HEK293 (cell line): ENCODE measurements around the gene PIF1.

Source experiments
- CTCF ChIA-PET: fragments of 350-600 bp; formaldehyde crosslinking; extraction: SDS; loops from one replicate; lab custom pipeline; 2021; ENCODE audit warnings: antibody characterized with exemption; lab: Yijun Ruan, JAX
- POLR2A ChIA-PET: fragments of 300-600 bp; formaldehyde crosslinking; extraction: SDS; loops from one replicate; lab custom pipeline; 2020; ENCODE audit warnings: antibody characterized with exemption, inconsistent platforms; lab: Yijun Ruan, JAX
- H3K27ac ChIP-seq: fragments of 200-500 bp; sonication (Bioruptor generic); 2 replicates; pipeline ENCODE4 v1.5.1; 2014; ENCODE audit warnings: low read depth, low read length, control low read depth, inconsistent platforms; ENCODE audit errors: extremely low read depth
- H3K36me3 ChIP-seq, 2 experiments: fragments of 200-500 bp in 1 of 2; sonication (Bioruptor generic) in 1 of 2; 1 replicate in 1 of 2; 2 replicates in 1 of 2; pipeline ENCODE4 v1.5.1; 2014 to 2017; ENCODE audit warnings: inconsistent platforms in 2 of 2, low read length in 2 of 2; ENCODE audit not compliant: control insufficient read depth in 2 of 2, insufficient read depth in 1 of 2
- H3K4me1 ChIP-seq: fragments of 200-500 bp; sonication (Bioruptor generic); 2 replicates; pipeline ENCODE4 v1.5.1; 2014; ENCODE audit warnings: mild to moderate bottlenecking, low read length, inconsistent platforms; ENCODE audit not compliant: control insufficient read depth, insufficient read depth
- H3K4me3 ChIP-seq: 2 replicates; pipeline ENCODE4 v1.5.1; 2011; ENCODE audit warnings: low read depth, mild to moderate bottlenecking, control low read depth, low read length, moderate library complexity
- H3K9me3 ChIP-seq: fragments of 200-500 bp; sonication (Bioruptor generic); 2 replicates; pipeline ENCODE4 v1.5.1; 2014; ENCODE audit warnings: low read depth, low read length, inconsistent platforms; ENCODE audit not compliant: control insufficient read depth, insufficient read depth
- IKZF3 ChIP-seq: fragments of 450-650 bp; IDR thresholded peaks from 2 replicates; pipeline ENCODE4 v1.5.0; 2018; ENCODE audit warnings: missing biosample characterization, mild to moderate bottlenecking, missing genetic modification characterization, moderate library complexity
- PRDM2 ChIP-seq: fragments of 450-650 bp; formaldehyde crosslinking; IDR thresholded peaks from 2 replicates; pipeline ENCODE4 v1.5.1; 2016; ENCODE audit warnings: missing biosample characterization, missing genetic modification characterization, borderline replicate concordance
- PRDM6 ChIP-seq: fragments of 450-650 bp; formaldehyde crosslinking; IDR thresholded peaks from 2 replicates; pipeline ENCODE4 v1.5.1; 2017; ENCODE audit warnings: missing biosample characterization, missing genetic modification characterization
- ZBTB20 ChIP-seq: fragments of 450-650 bp; formaldehyde crosslinking; IDR thresholded peaks from 2 replicates; pipeline ENCODE4 v1.5.1; 2016; ENCODE audit warnings: missing biosample characterization, missing genetic modification characterization
- ZNF292 ChIP-seq: fragments of 450-650 bp; formaldehyde crosslinking; IDR thresholded peaks from 2 replicates; pipeline ENCODE4 v1.5.1; 2016; ENCODE audit warnings: low read depth, missing biosample characterization, missing genetic modification characterization, borderline replicate concordance
- ZNF366 ChIP-seq: fragments of 450-650 bp; formaldehyde crosslinking; conservative IDR thresholded peaks from 2 replicates; pipeline ENCODE4 v1.5.1; 2016; ENCODE audit warnings: missing biosample characterization, missing genetic modification characterization
- ZNF639 ChIP-seq: fragments of 450-650 bp; formaldehyde crosslinking; IDR thresholded peaks from 2 replicates; pipeline ENCODE4 v1.5.1; 2016; ENCODE audit warnings: missing biosample characterization, missing genetic modification characterization
- ZNF664 ChIP-seq: fragments of 450-650 bp; formaldehyde crosslinking; IDR thresholded peaks from 2 replicates; pipeline ENCODE4 v1.5.1; 2016; ENCODE audit warnings: missing biosample characterization, missing genetic modification characterization
- ZSCAN4 ChIP-seq: fragments of 450-650 bp; formaldehyde crosslinking; IDR thresholded peaks from 2 replicates; pipeline ENCODE4 v1.5.1; 2017; ENCODE audit warnings: missing biosample characterization, missing genetic modification characterization

The PIF1 gene

GRCh38 chr15:64861331-64861730, 35.9 kb upstream of the PIF1 start (continued):
- no peak for TF ChIP-seq PRDM6 (tag by site-specific recombination)

GRCh38 chr15:64859226-64859625, 33.8 kb upstream of the PIF1 start:
- no peak overlapping the region for H3K27ac ChIP-seq
- no peaks in the 10 kb centered on the region; the same call in 1 of the 2 replicates for H3K4me1 ChIP-seq
- TF ChIP-seq IKZF3 (tag by site-specific recombination) (no peak), ZNF639 (tag by site-specific recombination) (no peak)
- ChIA-PET POLR2A (interaction anchor here (1.0 kb wide), 1 partner anchor 131 kb away, joined by 3 read pairs; no protein-coding TSS in a partner anchor), CTCF (no interaction called here)
- no peak overlapping the region for H3K4me3 ChIP-seq
- no peaks in the 10 kb centered on the region for H3K9me3 ChIP-seq
- H3K36me3 ChIP-seq: peaks cover 0 to 41% of the 10 kb centered on the region in 2 experiments; a peak in 1 of 3 replicates

- no peak overlapping the region for H3K27ac ChIP-seq
- POLR2A ChIA-PET: interaction anchor here (1.0 kb wide), 1 partner anchor 130 kb away, joined by 3 read pairs; no protein-coding TSS in a partner anchor
Observed at GRCh38 chr15:64858021-64858575, 32.7 kb upstream of the PIF1 start.

More at GRCh38 chr15:64858021-64858575, 32.7 kb upstream of the PIF1 start:
- Histone ChIP-seq H3K4me3 (no peak overlapping the region), H3K36me3 (peaks cover 0 to 45% of the 10 kb centered on the region in 2 experiments; a peak in 1 of 3 replicates), H3K9me3 (no peaks in the 10 kb centered on the region), H3K4me1 (no peaks in the 10 kb centered on the region; the same call in 1 of the 2 replicates)
- CTCF ChIA-PET: no interaction called here
- no peak for TF ChIP-seq ZSCAN4 (tag by site-specific recombination)
- no peak for TF ChIP-seq ZNF366
- TF ChIP-seq ZBTB20: 0 out of 2 replicates have a peak, but pooled peaks have one; percentile 16
- TF ChIP-seq ZNF292 (tag by site-specific recombination): no peak
- TF ChIP-seq PRDM2: no peak
- TF ChIP-seq ZNF664: peak; percentile 89
